ENCODE data around the gene NUP50.

GRCh38 chr22:45233827-45234226 lies 70.1 kb downstream of the NUP50 start:
- TF ChIP-seq ZFP30 (CRISPR knock-in tag; IDR thresholded peaks at IDR 0.05) (no peak), ARNTL (CRISPR knock-in tag; IDR thresholded peaks at IDR 0.05; ENCODE audit: borderline replicate concordance, low read depth) (no peak), TSHZ2 (CRISPR knock-in tag; IDR thresholded peaks at IDR 0.05) (no peak), CREB5 (CRISPR knock-in tag; IDR thresholded peaks at IDR 0.05; ENCODE audit: low read depth) (no peak), ZC3H10 (CRISPR knock-in tag; IDR thresholded peaks at IDR 0.05) (no peak), RARB (CRISPR knock-in tag; IDR thresholded peaks at IDR 0.05) (no peak), CSDC2 (CRISPR knock-in tag; IDR thresholded peaks at IDR 0.05) (no peak), CSRNP3 (CRISPR knock-in tag; IDR thresholded peaks at IDR 0.05) (no peak), PATZ1 (CRISPR knock-in tag; IDR thresholded peaks at IDR 0.05; ENCODE audit: borderline replicate concordance) (no peak), ESRRG (CRISPR knock-in tag; IDR thresholded peaks at IDR 0.05) (no peak), SNAI2 (CRISPR knock-in tag; IDR thresholded peaks at IDR 0.05) (no peak), ZFP3 (CRISPR knock-in tag; IDR thresholded peaks at IDR 0.05) (no peak)
